ENCODE results near the gene OR2G6.
"Not testable (repeated sequence)": the region's sequence is repeated elsewhere in the genome, so short reads cannot be mapped to it uniquely, and the experiment has no call there.

GRCh38 chr1:248459117-248459516 lies 48.8 kb upstream of the OR2G6 start:
- TF ChIP-seq POLR2A, CTCF (IDR thresholded peaks at IDR 0.05): not testable (repeated sequence)
